ENCODE measurements around the gene GPX3. TPM values are rescaled to one million over a fixed set of nuclear protein-coding genes. Genes with fewer than 3 reads are reported as not detected.

Gene GPX3
- total RNA-seq, 1 experiment from 2014 or later: 20.4 TPM

DNA sequence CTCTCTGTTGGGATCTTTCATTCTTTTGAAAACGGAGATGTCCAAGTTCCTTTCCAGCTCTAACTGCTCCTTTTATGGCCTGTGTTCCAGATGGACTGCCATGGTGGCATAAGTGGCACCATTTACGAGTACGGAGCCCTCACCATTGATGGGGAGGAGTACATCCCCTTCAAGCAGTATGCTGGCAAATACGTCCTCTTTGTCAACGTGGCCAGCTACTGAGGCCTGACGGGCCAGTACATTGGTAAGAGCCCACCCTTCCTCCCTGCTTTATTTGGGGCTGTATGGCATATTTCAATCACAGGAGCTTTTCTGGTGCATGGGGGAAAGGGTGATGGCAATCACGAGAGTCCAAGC, 4.8 kb downstream of the GPX3 start:
- Histone ChIP-seq H3K9ac (ENCODE audit: extremely low read depth, insufficient read length, low read length) (no peak overlapping the region), H3K56ac (ENCODE audit: insufficient read length, low read depth, low read length) (no peak overlapping the region), H3K27me3 (ENCODE audit: insufficient read depth, low read length) (no peaks in the 10 kb centered on the region; the same call in 1 of the 2 replicates), H3T11ph (ENCODE audit: low read length) (no peak overlapping the region), H2BK5ac (ENCODE audit: insufficient read length, low read length) (no peak overlapping the region), H4K20me1 (ENCODE audit: control insufficient read depth, insufficient read depth, insufficient read length) (no peaks in the 10 kb centered on the region), H3K23me2 (ENCODE audit: insufficient read length, low read depth, low read length, poor library complexity, severe bottlenecking) (no peaks in the 10 kb centered on the region), H3K4me2 (ENCODE audit: insufficient read depth, insufficient read length, low read length) (no peak overlapping the region), H3K18ac (ENCODE audit: insufficient read length, low read depth, low read length) (no peak overlapping the region), H2BK15ac (ENCODE audit: low read depth, low read length) (no peak overlapping the region), H2AK5ac (ENCODE audit: insufficient read length, low read length) (no peak overlapping the region), H4K91ac (ENCODE audit: insufficient read length, low read depth, low read length) (no peak overlapping the region), H3K23ac (ENCODE audit: insufficient read length, low read depth, low read length) (no peak overlapping the region), H2AFZ (ENCODE audit: low read length) (no peak overlapping the region), H2BK120ac (ENCODE audit: low read depth, low read length, poor library complexity, severe bottlenecking) (no peak overlapping the region), H3K27ac (ENCODE audit: insufficient read length, low read depth, low read length) (no peak overlapping the region), H3K4me1 (ENCODE audit: insufficient read depth, low read length) (no peaks in the 10 kb centered on the region), H3K79me1 (ENCODE audit: insufficient read depth, low read depth, low read length, poor library complexity, severe bottlenecking) (no peaks in the 10 kb centered on the region), H3K14ac (ENCODE audit: insufficient read depth, low read length) (no peak overlapping the region), H2BK12ac (ENCODE audit: insufficient read length, low read depth, low read length) (no peak overlapping the region), H4K5ac (ENCODE audit: insufficient read length, low read depth, low read length) (no peak overlapping the region), H3K79me2 (ENCODE audit: insufficient read depth, low read length) (no peaks in the 10 kb centered on the region), H3K4ac (ENCODE audit: low read depth, low read length) (no peak overlapping the region), H4K8ac (replicated peaks; ENCODE audit: insufficient read length, low read depth, low read length) (no peak overlapping the region), H2BK20ac (ENCODE audit: low read depth, low read length, poor library complexity, severe bottlenecking) (no peak overlapping the region), H3K9me3 (ENCODE audit: control insufficient read depth, low read depth, low read length) (no peaks in the 10 kb centered on the region)
- Mint-ChIP-seq H3K36me3 (ENCODE audit: insufficient read depth in 1 of 3, low read depth in 3 of 3) (peaks cover 0 to 14% (median 6%) of the 10 kb centered on the region in 3 experiments; a peak in 4 of 7 replicates), H3K4me1 (peaks cover 5% of the 10 kb centered on the region in 2 experiments; a peak in 3 of 4 replicates), H3K9me3 (no peaks in the 10 kb centered on the region), H3K27me3 (ENCODE audit: low read depth) (peaks cover 21% of the 10 kb centered on the region), H3K4me3 (no peak overlapping the region), H3K27ac (no peak overlapping the region)
- no peak for DNase-seq
- WGBS (ENCODE audit: extremely low coverage, insufficient read length, low lambda C conversion rate): no CpG with 5 or more reads among the region's 7 CpGs
- TF ChIP-seq, protein P1, sequence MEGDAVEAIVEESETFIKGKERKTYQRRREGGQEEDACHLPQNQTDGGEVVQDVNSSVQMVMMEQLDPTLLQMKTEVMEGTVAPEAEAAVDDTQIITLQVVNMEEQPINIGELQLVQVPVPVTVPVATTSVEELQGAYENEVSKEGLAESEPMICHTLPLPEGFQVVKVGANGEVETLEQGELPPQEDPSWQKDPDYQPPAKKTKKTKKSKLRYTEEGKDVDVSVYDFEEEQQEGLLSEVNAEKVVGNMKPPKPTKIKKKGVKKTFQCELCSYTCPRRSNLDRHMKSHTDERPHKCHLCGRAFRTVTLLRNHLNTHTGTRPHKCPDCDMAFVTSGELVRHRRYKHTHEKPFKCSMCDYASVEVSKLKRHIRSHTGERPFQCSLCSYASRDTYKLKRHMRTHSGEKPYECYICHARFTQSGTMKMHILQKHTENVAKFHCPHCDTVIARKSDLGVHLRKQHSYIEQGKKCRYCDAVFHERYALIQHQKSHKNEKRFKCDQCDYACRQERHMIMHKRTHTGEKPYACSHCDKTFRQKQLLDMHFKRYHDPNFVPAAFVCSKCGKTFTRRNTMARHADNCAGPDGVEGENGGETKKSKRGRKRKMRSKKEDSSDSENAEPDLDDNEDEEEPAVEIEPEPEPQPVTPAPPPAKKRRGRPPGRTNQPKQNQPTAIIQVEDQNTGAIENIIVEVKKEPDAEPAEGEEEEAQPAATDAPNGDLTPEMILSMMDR (conservative IDR thresholded peaks at IDR 0.05): no peak

Measured in H9 (cell line).